ENCODE results near the gene S100A14. TPM values are rescaled to one million over a fixed set of nuclear protein-coding genes. Genes with fewer than 3 reads are reported as not detected.

S100A14 gene
- polyA plus RNA-seq, 1 donor from 2014 or later: not detected

DNA sequence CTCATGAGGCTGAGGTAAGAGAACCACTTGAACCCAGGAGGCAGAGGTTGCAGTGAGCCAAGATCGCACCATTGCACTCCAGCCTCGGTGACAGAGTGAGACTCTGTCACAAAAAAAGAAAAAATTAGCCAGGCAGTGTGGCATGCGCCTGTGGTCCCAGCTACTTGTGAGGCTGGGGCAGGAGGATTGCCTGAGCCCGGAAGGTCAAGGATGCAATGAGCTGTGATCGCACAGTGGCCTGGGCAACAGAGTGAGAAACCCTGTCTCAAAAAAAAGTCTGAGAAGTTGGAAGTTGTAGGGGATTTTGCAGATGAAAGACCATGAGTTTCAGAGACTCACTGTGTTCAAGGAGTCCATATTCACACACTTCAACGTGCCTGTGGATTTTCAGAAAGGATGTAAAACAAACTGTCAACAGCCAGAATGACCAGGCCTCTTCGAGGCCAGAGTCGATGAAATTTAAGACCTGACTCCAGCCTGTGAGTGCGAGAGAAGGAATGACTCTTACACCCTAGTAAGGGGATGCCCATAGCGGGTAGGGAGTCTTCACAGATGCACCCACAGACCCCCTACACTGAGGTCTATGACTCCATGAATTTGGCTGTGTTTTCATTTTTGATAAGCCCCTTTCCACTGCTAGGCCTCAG is 9.0 kb upstream of the S100A14 start:
- Histone ChIP-seq H4K20me1 (ENCODE audit: insufficient read depth) (no peaks in the 10 kb centered on the region), H3K4me3 (ENCODE audit: low read length) (no peak overlapping the region), H3F3A (ENCODE audit: insufficient read depth, low read length, poor library complexity, severe bottlenecking) (no peaks in the 10 kb centered on the region), H3K4me2 (ENCODE audit: low read length) (no peak overlapping the region), H3K27me3 (ENCODE audit: insufficient read depth, low read depth, low read length) (no peaks in the 10 kb centered on the region), H3K9me3 (ENCODE audit: low read length) (no peaks in the 10 kb centered on the region), H3K36me3 (ENCODE audit: insufficient read depth, low read length) (no peaks in the 10 kb centered on the region), H2AFZ (ENCODE audit: low read depth, low read length) (no peak overlapping the region), H3K9ac (ENCODE audit: low read length) (no peak overlapping the region), H3K27ac (ENCODE audit: low read length) (no peak overlapping the region), H3K9me2 (ENCODE audit: insufficient read depth, low read length) (no peaks in the 10 kb centered on the region), H3K79me2 (replicated peaks; ENCODE audit: insufficient read depth, low read length) (no peaks in the 10 kb centered on the region)
- TF ChIP-seq POLR2AphosphoS5 (IDR thresholded peaks at IDR 0.05) (no peak), RAD21 (conservative IDR thresholded peaks at IDR 0.05) (no peak), MXI1 (conservative IDR thresholded peaks at IDR 0.05; ENCODE audit: poor library complexity, severe bottlenecking) (no peak), SMC3 (conservative IDR thresholded peaks at IDR 0.05; ENCODE audit: poor library complexity) (no peak), TAF1 (IDR thresholded peaks at IDR 0.05; ENCODE audit: low read depth) (no peak), EZH2 (IDR thresholded peaks at IDR 0.05; ENCODE audit: borderline replicate concordance, insufficient read depth, low read length, poor library complexity, severe bottlenecking) (no peak), EP300 (conservative IDR thresholded peaks at IDR 0.05; ENCODE audit: poor library complexity, severe bottlenecking) (no peak)
- TF ChIP-seq, protein P1, sequence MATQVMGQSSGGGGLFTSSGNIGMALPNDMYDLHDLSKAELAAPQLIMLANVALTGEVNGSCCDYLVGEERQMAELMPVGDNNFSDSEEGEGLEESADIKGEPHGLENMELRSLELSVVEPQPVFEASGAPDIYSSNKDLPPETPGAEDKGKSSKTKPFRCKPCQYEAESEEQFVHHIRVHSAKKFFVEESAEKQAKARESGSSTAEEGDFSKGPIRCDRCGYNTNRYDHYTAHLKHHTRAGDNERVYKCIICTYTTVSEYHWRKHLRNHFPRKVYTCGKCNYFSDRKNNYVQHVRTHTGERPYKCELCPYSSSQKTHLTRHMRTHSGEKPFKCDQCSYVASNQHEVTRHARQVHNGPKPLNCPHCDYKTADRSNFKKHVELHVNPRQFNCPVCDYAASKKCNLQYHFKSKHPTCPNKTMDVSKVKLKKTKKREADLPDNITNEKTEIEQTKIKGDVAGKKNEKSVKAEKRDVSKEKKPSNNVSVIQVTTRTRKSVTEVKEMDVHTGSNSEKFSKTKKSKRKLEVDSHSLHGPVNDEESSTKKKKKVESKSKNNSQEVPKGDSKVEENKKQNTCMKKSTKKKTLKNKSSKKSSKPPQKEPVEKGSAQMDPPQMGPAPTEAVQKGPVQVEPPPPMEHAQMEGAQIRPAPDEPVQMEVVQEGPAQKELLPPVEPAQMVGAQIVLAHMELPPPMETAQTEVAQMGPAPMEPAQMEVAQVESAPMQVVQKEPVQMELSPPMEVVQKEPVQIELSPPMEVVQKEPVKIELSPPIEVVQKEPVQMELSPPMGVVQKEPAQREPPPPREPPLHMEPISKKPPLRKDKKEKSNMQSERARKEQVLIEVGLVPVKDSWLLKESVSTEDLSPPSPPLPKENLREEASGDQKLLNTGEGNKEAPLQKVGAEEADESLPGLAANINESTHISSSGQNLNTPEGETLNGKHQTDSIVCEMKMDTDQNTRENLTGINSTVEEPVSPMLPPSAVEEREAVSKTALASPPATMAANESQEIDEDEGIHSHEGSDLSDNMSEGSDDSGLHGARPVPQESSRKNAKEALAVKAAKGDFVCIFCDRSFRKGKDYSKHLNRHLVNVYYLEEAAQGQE (IDR thresholded peaks at IDR 0.05; ENCODE audit: borderline replicate concordance): no peak
- TF ChIP-seq, protein P2, sequence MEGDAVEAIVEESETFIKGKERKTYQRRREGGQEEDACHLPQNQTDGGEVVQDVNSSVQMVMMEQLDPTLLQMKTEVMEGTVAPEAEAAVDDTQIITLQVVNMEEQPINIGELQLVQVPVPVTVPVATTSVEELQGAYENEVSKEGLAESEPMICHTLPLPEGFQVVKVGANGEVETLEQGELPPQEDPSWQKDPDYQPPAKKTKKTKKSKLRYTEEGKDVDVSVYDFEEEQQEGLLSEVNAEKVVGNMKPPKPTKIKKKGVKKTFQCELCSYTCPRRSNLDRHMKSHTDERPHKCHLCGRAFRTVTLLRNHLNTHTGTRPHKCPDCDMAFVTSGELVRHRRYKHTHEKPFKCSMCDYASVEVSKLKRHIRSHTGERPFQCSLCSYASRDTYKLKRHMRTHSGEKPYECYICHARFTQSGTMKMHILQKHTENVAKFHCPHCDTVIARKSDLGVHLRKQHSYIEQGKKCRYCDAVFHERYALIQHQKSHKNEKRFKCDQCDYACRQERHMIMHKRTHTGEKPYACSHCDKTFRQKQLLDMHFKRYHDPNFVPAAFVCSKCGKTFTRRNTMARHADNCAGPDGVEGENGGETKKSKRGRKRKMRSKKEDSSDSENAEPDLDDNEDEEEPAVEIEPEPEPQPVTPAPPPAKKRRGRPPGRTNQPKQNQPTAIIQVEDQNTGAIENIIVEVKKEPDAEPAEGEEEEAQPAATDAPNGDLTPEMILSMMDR (IDR thresholded peaks at IDR 0.05; ENCODE audit: poor library complexity, severe bottlenecking): no peak

DNA sequence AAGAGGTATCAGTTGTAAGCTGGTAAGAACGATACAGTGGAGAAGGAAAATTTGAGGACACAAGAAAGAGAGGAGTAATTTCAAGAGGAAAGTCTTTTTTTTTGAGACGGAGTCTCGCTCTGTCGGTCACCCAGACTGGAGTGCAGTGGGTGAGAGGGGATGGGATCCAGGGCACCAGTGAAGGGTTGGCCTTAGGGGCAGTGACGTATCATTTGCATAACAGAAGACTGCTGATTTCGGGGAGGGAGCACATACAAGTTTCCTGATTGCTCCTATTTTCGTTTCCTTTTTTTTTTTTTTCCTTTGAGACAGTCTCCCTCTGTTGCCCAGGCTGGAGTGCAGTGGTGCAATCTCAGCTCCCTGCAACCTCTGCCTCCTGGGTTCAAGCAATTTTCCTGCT is 7.0 kb upstream of the S100A14 start:
- Histone ChIP-seq H3K27me3 (ENCODE audit: insufficient read depth, low read depth, low read length) (no peaks in the 10 kb centered on the region), H3F3A (ENCODE audit: insufficient read depth, low read length, poor library complexity, severe bottlenecking) (no peaks in the 10 kb centered on the region), H3K27ac (ENCODE audit: low read length) (no peak overlapping the region), H3K4me2 (ENCODE audit: low read length) (no peak overlapping the region), H3K36me3 (ENCODE audit: insufficient read depth, low read length) (no peaks in the 10 kb centered on the region), H3K9ac (ENCODE audit: low read length) (no peak overlapping the region), H4K20me1 (ENCODE audit: insufficient read depth) (no peaks in the 10 kb centered on the region), H3K9me2 (ENCODE audit: insufficient read depth, low read length) (no peaks in the 10 kb centered on the region), H2AFZ (ENCODE audit: low read depth, low read length) (no peak overlapping the region), H3K4me3 (ENCODE audit: low read length) (no peak overlapping the region), H3K79me2 (replicated peaks; ENCODE audit: insufficient read depth, low read length) (no peaks in the 10 kb centered on the region), H3K9me3 (ENCODE audit: low read length) (no peaks in the 10 kb centered on the region)
- TF ChIP-seq EP300 (conservative IDR thresholded peaks at IDR 0.05; ENCODE audit: poor library complexity, severe bottlenecking): no peak
- TF ChIP-seq POLR2AphosphoS5 (IDR thresholded peaks at IDR 0.05): no peak
- TF ChIP-seq RAD21 (conservative IDR thresholded peaks at IDR 0.05): no peak
- no peak for TF ChIP-seq TAF1 (IDR thresholded peaks at IDR 0.05; ENCODE audit: low read depth)
- no peak for TF ChIP-seq SMC3 (conservative IDR thresholded peaks at IDR 0.05; ENCODE audit: poor library complexity)
- TF ChIP-seq MXI1 (conservative IDR thresholded peaks at IDR 0.05; ENCODE audit: poor library complexity, severe bottlenecking): no peak
- no peak for TF ChIP-seq EZH2 (IDR thresholded peaks at IDR 0.05; ENCODE audit: borderline replicate concordance, insufficient read depth, low read length, poor library complexity, severe bottlenecking)
- TF ChIP-seq, protein P2 (IDR thresholded peaks at IDR 0.05; ENCODE audit: poor library complexity, severe bottlenecking): no peak
- TF ChIP-seq, protein P1 (IDR thresholded peaks at IDR 0.05; ENCODE audit: borderline replicate concordance): no peak
